Lung microvascular endothelial cell (primary cell): ENCODE measurements around the gene ZNF491. TPM values are rescaled to one million over a fixed set of nuclear protein-coding genes. Genes with fewer than 3 reads are reported as not detected.

Experiments
- total RNA-seq: library from RNA; depleted of rRNA; stranded (reverse); fragments of >200 nt; gene quantifications from 2 replicates; pipeline ENCODE4 v1.2.1, GENCODE V29; 2014

The ZNF491 gene
- total RNA-seq, 1 donor from 2014 or later, result 1.4 TPM

Other genes with a start within 250 kb of the ZNF491 start
- 19.2 and 27.2 TPM in 2 replicates for gene ELOF1, start 239.3 kb upstream of the ZNF491 start, total RNA-seq
- gene ACP5, start 220.9 kb upstream of the ZNF491 start, total RNA-seq, result under 0.01 and 0.60 TPM in 2 replicates
- gene ZNF627, start 201.0 kb upstream of the ZNF491 start, total RNA-seq, result 16.8 and 24.0 TPM in 2 replicates
- 5.0 and 13.1 TPM in 2 replicates for gene ZNF823, start 59.6 kb upstream of the ZNF491 start, total RNA-seq
- 6.5 and 13.9 TPM in 2 replicates for gene ZNF441, start 31.5 kb upstream of the ZNF491 start, total RNA-seq
- 4.8 and 9.5 TPM in 2 replicates for gene ZNF440, start 15.8 kb downstream of the ZNF491 start, total RNA-seq
- gene ZNF439, start 50.2 kb downstream of the ZNF491 start, total RNA-seq, result 0.22 and 2.8 TPM in 2 replicates
- gene ZNF69, start 89.3 kb downstream of the ZNF491 start, total RNA-seq, result 3.5 and 8.7 TPM in 2 replicates
- gene ZNF700, start 126.6 kb downstream of the ZNF491 start, total RNA-seq, result 3.3 and 5.2 TPM in 2 replicates
- 0.65 and 0.79 TPM in 2 replicates for gene ZNF763, start 166.5 kb downstream of the ZNF491 start, total RNA-seq
- gene ZNF433, start 237.2 kb downstream of the ZNF491 start, total RNA-seq, result 2.0 TPM in 2 replicates